Fibroblast of gingiva (primary cell): ENCODE measurements around the gene SCAF1.
A peak's percentile ranks its signal among the peaks of the same experiment; 100 is the strongest.

Experiments used
- DNase-seq: peaks from one replicate; pipeline ENCODE4 v3.0.0-alpha.2; 2011; ENCODE audit warnings: low read depth

The SCAF1 gene, protein sequence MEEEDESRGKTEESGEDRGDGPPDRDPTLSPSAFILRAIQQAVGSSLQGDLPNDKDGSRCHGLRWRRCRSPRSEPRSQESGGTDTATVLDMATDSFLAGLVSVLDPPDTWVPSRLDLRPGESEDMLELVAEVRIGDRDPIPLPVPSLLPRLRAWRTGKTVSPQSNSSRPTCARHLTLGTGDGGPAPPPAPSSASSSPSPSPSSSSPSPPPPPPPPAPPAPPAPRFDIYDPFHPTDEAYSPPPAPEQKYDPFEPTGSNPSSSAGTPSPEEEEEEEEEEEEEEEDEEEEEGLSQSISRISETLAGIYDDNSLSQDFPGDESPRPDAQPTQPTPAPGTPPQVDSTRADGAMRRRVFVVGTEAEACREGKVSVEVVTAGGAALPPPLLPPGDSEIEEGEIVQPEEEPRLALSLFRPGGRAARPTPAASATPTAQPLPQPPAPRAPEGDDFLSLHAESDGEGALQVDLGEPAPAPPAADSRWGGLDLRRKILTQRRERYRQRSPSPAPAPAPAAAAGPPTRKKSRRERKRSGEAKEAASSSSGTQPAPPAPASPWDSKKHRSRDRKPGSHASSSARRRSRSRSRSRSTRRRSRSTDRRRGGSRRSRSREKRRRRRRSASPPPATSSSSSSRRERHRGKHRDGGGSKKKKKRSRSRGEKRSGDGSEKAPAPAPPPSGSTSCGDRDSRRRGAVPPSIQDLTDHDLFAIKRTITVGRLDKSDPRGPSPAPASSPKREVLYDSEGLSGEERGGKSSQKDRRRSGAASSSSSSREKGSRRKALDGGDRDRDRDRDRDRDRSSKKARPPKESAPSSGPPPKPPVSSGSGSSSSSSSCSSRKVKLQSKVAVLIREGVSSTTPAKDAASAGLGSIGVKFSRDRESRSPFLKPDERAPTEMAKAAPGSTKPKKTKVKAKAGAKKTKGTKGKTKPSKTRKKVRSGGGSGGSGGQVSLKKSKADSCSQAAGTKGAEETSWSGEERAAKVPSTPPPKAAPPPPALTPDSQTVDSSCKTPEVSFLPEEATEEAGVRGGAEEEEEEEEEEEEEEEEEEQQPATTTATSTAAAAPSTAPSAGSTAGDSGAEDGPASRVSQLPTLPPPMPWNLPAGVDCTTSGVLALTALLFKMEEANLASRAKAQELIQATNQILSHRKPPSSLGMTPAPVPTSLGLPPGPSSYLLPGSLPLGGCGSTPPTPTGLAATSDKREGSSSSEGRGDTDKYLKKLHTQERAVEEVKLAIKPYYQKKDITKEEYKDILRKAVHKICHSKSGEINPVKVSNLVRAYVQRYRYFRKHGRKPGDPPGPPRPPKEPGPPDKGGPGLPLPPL

DNA sequence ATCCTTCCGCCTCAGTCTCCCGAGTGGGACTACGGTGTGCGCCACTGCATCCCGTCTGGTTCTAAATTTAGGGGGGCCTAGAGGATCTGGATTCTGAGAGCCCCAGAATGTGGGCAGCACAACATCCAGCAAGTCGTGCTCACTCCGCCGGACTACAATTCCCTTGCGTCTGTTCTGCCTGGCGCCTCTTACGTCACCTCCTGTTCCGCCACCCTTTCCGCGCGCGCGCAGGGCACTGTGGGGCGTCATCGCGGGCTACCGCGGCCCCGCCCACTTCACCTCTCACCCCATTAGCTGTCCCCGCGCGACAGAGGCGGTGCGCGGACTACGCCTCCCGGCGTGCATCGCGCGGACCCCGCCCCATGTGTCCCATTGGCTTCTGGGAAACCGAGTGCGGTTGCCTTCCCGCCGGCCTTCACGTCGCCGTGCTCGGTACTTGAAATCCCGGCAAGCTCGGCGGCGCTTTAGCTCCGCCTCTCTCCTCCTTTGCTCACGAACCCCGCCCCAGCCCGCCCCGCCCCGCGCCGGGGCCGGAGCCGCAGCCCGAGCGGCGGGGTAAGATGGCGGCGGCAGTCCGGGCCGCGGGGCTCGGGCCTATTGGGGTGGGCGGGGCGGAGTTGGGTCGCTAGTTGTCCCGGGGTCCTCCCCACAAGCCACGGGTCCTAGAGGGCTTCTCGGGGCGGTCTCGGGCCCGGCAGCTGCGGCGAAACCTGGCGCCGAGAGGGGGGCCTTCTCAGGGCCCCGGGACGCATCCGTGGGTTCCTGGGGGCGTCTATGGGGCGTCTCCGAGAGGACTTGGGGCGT is at the start of gene SCAF1:
TSS of gene SCAF1 (plus strand) at position 522 of the 804 bp plus-strand sequence. CDS start 2,818 bp downstream, outside the sequence.
- peak; percentile 100 for DNase-seq

DNA sequence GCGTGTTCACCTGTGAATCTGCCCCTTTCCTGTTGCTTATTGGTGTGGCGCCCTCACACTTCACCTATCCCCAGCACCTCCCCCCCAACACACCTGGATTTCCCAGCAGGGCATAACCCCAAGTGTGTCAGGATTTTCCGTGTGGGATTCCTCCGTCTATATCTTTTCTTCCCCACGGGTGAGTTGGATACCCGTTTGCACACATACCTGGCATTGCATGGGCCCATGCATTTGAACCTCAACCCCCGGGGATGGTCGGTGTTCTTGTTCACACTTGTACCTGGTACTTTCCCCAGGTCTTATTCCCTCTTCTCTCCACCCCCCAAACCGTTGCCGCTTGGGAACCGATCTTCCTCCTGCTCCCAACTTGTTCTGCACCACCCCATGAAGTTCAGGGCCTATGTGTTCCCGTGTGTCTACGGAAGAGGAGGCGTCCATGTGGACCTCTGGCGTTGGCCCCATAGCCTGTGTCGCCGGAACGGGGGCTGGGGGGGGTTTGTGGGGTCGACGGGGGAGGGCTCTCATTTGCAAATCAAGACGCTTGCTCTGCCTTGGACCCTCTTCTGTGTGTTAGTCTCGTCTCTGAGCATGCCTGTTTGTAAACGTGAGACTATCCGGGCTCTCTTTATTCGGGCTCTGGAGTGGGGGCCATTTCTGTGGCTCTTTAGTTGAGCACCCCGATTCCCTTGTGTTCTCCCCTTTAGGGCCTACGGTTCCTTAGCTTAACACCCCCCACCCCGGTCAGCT is 49.4 kb upstream of the SCAF1 start:
- DNase-seq: no peak

DNA sequence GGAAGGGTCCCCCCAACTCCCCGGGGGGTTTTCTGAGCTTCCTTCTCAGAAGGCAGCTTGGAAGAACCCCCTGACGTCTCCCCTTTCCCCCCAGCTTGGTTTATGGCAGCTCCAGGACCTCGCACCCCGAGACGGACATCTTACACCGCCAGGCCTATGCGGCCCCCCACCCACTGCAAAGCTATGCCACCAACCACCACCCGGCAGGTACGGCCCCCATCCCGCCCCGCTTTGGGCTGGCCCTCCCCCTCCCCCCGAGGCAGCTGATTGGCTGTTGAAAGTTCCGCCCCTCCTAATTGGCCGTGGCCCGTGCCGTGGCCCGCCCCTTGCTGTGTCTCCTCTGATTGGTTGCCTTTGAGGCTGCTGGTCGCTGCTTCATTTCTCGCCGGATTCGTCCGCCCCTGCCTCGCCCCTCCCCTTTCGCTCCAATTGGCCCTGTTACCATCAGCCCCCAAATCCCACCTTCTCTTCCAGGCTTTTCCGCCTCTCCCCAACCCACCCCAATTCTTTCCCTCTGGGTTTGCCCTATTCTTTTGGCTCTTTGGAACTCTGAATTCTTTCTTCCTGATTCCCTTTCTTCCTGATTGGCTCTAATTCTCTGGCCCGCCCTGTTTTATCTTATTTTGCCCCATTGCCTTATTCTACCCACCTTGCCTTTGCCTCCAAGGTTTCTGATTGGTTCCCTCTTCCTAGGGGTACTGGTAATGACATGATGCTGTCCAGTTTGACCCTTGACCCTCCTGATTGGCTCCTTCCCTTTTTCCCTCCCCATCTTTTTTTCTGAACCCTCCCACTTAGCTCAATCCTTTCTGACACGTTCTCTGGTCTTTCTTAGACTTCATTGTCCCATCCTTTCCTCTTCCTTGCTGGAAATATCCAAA is 48.5 kb upstream of the SCAF1 start:
- peak; percentile 91 for DNase-seq

DNA sequence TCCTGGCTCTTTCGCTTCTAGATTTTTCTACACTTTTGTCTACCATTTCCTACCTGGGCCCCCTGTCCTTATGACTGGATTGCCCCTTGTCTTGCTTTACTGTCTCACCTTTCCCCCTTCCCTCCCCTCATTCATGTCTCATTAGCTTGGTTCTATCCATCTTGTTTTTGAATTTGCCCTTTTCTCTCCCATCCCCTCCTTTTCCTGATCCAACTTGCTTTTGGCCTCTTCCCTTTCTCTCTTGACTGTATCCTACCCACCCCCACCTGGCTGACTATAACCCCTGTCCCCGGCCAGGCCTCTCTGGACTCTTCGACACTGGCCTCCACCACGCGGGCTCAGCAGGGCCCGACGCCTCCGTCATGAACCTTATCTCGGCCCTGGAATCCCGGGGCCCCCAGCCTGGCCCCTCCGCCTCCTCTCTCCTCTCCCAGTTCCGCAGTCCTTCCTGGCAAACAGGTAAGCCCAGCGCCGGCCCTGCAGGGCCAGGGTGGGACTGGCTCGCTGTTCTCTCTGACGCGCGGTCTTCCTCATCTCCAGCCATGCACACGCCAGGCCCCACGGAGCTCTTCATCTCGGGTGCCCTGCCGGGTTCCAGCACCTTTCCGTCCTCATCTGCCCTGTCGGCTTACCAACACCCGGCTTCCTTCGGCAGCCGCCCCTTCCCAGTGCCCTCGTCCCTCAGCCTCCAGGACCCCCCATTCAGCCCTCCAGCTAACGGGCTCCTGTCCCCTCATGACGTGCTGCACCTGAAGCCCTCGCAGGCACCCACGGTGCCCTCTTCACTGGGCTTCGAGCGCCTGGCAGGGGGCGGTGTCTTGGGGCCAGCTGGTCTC is 47.6 kb upstream of the SCAF1 start:
- DNase-seq: no peak

DNA sequence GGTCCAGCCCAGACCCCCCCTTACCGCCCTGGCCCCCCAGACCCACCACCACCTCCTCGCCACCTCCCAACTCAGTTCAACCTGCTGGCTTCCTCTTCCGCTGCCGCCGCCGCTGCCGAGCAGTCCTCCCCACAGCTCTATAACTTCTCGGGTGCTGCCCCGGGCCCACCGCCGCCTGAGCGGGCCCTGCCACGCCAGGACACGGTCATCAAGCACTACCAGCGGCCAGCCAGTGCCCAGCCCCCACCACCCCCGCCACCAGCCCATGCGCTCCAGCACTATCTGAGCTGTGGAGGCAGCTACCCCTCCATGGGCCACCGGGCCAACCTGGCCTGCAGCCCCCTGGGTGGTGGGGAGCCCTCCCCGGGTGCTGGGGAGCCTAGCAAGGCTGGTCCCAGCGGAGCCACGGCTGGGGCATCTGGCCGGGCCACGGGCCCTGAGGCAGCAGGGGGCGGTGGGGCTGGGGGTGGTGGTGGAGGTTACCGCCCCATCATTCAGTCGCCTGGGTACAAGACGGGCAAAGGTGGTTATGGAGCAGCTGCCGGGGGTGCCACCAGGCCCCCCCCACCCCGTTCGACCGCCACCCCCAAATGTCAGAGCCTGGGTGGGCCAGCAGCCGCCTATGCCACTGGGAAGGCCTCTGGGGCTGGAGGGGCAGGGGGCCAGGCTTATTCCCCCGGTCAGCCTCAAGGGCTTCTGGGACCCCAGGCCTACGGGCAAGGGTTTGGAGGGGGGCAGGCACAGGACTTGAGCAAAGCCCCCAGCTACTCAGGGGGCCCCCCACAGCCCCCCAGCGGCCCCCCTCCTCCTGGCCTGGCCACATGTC is 46.8 kb upstream of the SCAF1 start:
- no peak for DNase-seq

DNA sequence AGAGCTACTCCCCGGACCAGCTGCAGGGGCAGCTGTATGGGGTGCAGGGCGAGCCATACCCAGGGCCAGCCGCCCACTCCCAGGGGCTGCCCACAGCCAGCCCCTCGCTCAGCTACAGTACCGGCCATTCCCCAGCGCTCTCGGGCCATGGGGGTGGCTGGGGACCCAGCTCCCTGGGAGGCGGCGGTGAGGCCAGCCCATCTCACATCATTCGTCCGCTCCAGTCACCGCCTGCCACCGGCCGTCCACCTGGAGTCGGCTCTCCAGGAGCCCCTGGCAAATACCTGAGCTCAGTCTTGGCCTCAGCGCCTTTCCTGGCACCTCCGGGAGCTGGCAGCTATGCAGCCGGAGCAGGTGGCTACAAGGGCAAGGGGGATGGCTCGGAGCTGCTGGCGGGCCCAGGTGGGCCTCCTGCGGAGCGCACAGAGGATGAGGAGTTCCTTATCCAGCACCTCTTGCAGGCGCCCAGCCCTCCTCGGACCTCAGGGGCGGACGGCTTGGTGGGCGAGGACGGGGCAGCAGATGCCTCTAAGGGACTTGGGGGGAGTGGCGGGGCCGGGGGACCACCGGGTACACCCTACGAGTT is 46.1 kb upstream of the SCAF1 start:
- no peak for DNase-seq

DNA sequence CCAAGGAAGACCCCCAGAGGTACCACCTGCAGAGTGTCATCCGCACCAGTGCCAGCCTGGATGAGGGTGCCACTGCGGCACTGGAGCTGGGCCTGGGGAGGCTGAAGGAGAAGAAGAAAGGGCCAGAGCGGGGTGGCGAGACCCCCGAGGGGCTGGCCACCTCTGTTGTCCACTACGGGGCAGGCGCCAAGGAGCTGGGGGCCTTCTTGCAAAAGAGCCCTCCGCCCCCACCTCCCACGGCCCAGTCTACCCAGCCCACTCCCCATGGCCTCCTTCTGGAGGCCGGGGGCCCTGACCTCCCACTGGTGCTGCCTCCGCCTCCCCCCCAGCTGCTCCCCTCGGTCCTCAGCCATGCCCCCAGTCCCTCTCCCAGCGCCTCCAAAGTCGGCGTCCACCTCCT is 45.6 kb upstream of the SCAF1 start:
- DNase-seq: no peak

DNA sequence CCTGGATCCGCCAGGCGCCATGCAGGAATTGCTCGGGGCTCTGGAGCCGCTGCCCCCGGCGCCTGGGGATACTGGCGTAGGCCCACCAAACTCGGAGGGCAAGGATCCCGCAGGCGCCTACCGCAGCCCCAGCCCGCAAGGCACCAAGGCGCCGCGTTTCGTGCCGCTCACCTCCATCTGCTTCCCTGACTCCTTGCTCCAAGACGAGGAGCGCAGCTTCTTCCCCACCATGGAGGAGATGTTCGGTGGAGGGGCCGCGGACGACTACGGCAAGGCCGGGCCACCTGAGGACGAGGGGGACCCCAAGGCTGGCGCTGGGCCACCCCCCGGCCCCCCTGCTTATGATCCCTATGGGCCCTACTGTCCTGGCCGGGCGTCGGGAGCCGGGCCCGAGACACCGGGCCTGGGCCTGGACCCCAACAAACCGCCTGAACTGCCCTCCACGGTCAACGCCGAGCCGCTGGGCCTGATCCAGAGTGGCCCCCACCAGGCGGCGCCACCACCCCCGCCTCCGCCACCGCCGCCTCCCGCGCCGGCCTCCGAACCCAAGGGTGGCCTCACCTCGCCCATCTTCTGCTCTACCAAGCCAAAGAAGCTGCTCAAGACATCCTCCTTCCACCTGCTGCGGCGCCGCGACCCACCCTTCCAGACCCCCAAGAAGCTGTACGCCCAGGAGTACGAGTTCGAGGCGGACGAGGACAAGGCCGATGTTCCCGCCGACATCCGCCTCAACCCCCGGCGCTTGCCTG is 44.9 kb upstream of the SCAF1 start:
- DNase-seq: no peak

DNA sequence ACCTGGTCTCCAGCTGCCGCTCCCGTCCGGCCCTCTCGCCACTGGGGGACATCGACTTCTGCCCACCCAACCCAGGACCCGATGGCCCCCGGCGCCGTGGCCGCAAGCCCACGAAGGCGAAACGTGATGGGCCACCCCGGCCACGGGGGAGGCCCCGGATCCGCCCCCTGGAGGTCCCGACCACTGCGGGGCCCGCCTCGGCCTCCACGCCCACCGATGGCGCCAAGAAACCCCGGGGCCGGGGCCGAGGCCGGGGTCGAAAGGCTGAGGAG is 44.4 kb upstream of the SCAF1 start:
- DNase-seq: no peak

DNA sequence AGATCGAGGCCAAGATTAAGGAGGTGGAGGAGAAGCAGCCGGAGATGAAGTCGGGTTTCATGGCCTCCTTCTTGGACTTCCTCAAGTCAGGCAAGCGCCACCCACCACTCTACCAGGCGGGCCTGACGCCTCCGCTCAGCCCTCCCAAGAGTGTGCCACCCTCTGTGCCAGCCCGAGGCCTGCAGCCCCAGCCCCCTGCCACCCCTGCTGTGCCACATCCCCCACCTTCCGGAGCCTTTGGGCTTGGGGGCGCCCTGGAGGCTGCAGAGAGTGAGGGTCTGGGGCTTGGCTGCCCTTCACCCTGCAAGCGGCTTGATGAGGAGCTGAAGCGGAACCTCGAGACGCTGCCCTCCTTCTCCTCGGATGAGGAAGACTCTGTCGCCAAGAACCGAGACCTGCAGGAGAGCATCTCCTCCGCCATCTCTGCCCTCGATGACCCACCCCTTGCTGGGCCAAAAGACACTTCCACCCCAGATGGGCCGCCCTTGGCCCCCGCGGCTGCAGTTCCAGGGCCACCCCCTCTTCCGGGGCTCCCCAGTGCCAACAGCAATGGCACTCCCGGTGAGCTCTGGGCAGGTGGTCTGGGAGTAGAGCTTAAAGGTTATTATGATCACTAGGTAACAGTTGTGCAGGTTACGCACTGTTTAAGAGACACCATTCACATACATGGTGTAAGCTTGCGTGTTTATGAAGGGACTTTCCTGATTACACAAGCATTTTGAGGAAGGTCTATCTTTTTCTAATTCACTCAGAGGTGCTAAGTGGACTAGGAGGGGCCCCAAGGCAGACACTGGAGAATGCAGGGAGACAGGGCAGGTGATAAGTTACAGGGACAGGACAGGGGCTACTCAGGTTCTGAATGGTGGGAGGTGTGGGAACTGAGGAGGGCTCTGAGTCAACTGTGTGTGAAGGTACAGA is 42.4 kb upstream of the SCAF1 start:
- no peak for DNase-seq

DNA sequence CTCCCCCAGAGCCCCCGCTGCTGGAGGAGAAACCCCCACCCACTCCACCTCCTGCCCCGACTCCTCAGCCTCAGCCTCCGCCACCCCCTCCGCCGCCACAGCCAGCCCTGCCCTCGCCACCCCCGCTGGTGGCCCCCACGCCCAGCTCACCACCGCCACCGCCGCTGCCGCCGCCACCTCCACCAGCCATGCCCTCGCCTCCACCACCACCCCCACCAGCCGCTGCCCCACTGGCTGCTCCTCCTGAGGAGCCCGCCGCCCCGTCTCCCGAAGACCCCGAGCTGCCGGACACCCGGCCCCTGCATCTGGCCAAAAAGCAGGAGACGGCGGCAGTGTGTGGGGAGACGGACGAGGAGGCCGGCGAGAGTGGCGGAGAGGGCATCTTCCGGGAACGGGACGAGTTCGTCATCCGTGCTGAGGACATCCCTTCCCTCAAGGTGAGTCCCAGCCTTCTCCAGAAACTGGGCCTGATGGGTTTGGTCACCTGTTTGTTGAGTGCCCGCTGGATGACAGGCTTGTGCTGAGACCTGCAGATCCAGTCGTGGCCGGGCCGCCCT is 40.4 kb upstream of the SCAF1 start:
- no peak for DNase-seq

DNA sequence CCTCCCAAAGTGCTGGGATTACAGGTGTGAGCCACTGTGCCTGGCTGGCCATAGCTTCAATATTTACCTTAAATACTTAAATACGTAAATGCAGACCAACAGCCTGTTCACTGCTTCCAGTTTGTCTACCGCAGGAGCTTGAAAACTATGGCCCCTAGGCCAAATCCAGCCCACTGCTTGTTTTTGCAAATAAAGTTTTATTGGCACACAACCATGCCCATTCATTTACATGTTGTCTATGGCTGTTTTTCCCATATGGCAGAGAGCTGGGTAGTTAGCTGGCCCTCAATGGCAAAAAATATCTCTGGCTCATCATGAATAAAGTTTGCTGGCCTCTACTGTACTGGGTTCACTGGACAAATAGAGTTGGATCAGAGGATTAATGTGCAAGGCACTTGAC is 39.2 kb upstream of the SCAF1 start:
- no peak for DNase-seq

DNA sequence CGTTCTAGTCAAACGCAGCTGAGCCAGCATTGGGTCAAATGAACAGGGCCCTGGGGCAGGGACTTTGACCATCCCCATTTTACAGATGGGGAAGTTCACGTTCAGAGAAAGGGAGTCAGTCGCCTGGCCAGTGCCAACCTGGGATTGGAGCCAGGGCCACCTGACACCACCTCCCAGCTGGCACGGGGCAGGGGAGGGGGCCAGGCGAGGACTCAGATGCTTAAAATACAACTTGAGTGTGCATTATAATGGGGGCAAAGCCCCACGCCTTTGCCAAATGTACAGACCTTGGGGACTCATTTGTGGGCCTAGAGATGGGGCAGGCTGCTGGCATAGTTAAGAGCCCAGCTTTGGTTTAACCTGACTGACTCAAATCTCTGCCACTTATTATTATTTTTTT is 36.4 kb upstream of the SCAF1 start:
- no peak for DNase-seq

DNA sequence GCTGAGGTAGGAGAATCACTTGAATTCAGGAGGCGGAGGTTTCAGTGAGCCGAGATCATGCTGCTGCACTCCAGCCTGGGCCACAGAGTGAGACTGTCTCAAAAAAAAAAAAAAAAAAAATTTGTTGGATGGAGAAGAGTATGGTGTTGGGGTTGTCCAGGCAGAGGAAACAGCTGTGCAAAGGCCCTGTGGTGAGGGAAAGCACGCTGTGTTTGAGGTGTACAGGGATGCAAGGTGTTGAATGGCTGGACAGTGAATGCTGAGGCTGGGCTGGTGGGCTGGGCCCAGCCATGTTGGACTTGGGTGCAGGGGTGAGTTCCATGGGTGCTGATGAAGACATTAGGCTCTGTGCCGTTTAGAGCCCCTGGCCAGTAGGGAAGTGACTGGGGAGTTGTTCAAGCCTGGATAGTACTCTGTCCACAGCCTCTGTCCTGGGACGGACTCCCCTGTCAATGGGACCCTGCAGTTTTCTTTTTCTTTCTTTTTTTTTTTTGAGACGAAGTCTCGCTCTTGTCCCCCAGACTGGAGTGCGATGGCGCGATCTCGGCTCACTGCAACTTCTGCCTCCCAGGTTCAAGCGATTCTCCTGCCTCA is 32.4 kb upstream of the SCAF1 start:
- no peak for DNase-seq

DNA sequence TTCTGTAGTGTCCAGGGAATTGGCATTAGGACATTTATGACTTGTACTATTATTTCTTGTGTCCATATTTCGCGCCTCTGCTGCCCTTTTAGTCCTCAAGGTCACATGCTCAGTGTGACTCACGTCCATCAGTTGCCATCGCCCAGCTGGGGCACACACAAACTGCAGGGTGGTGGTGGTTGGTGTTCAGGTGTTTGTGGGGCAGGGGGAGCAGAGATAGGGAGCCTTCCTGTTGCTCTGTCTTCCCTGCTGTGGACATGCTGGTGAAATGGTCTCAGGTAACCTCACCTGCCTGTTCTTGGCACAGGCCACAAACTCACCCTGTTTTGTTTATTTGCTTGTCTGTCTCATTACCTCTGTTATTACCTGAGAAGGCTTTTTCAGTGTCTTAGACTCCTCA is 28.6 kb upstream of the SCAF1 start:
- DNase-seq: peak; percentile 32
